GM20000 (cell line): ENCODE results near the gene RCAN2.

Source experiments
- DNase-seq: peaks from one replicate; pipeline ENCODE4 v3.0.0; 2012; ENCODE audit warnings: low spot score
- CTCF ChIP-seq: IDR thresholded peaks from 2 replicates; pipeline ENCODE4 v1.5.1; 2012; ENCODE audit warnings: mild to moderate bottlenecking, control low read depth; ENCODE audit errors: extremely low read depth, missing control alignments

Gene RCAN2

GRCh38 chr6:46521464-46521971, 30.3 kb upstream of the RCAN2 start:
- TF ChIP-seq CTCF: no peak
- DNase-seq: no peak

GRCh38 chr6:46517202-46517601, 26.0 kb upstream of the RCAN2 start:
- no peak for DNase-seq
- TF ChIP-seq CTCF: no peak

GRCh38 chr6:46513533-46513932, 22.3 kb upstream of the RCAN2 start:
- no peak for DNase-seq
- no peak for TF ChIP-seq CTCF

GRCh38 chr6:46511320-46511719, 20.1 kb upstream of the RCAN2 start:
- no peak for DNase-seq
- TF ChIP-seq CTCF: no peak

- no peak for DNase-seq
- TF ChIP-seq CTCF: no peak
Observed at GRCh38 chr6:46510651-46511050, 19.4 kb upstream of the RCAN2 start.

- TF ChIP-seq CTCF: no peak
- DNase-seq: no peak
Observed at GRCh38 chr6:46509981-46510510, 18.8 kb upstream of the RCAN2 start.

- no peak for TF ChIP-seq CTCF
- no peak for DNase-seq
Observed at GRCh38 chr6:46509063-46509462, 17.8 kb upstream of the RCAN2 start.
